NCI-H146 treated with DMSO at 0.1 percent for 48 hours (cell line): ENCODE results near the gene CNTNAP4.

Experiments
- DNase-seq: peaks from one replicate; lab custom pipeline; 2025; ENCODE audit not compliant: unreplicated experiment; lab: John Stamatoyannopoulos, UW

CNTNAP4 gene

GRCh38 chr16:76276745-76277438 lies at the start of gene CNTNAP4:
Gene CNTNAP4, plus strand, starts transcription at chr16:76277401. Its CDS starts 262 bp downstream, at chr16:76277663.
- DNase-seq, result peak; percentile 40

GRCh38 chr16:76228546-76229146 lies 48.6 kb upstream of the CNTNAP4 start:
- no peak for DNase-seq

GRCh38 chr16:76232704-76233103 lies 44.5 kb upstream of the CNTNAP4 start:
- no peak for DNase-seq

GRCh38 chr16:76235025-76235424 lies 42.2 kb upstream of the CNTNAP4 start:
- peak; percentile 35 for DNase-seq

- peak; percentile 55 for DNase-seq
Measured at GRCh38 chr16:76235426-76235825, 41.8 kb upstream of the CNTNAP4 start.

GRCh38 chr16:76237471-76237870 lies 39.7 kb upstream of the CNTNAP4 start:
- DNase-seq, result no peak

- no peak for DNase-seq
Measured at GRCh38 chr16:76241755-76242154, 35.4 kb upstream of the CNTNAP4 start.

- no peak for DNase-seq
Measured at GRCh38 chr16:76243620-76244019, 33.6 kb upstream of the CNTNAP4 start.

GRCh38 chr16:76246587-76246986 lies 30.6 kb upstream of the CNTNAP4 start:
- DNase-seq, result no peak

GRCh38 chr16:76265434-76266045 lies 11.7 kb upstream of the CNTNAP4 start:
- no peak for DNase-seq

- no peak for DNase-seq
Measured at GRCh38 chr16:76268824-76269223, 8.4 kb upstream of the CNTNAP4 start.

- no peak for DNase-seq
Measured at GRCh38 chr16:76277460-76278030, 344 bp downstream of the CNTNAP4 start.

- DNase-seq, result peak; percentile 4
Measured at GRCh38 chr16:76278086-76278485, 885 bp downstream of the CNTNAP4 start.

GRCh38 chr16:76278980-76279379 lies 1.8 kb downstream of the CNTNAP4 start:
- DNase-seq, result peak; percentile 38

GRCh38 chr16:76280421-76281215 lies 3.4 kb downstream of the CNTNAP4 start:
- DNase-seq, result no peak

GRCh38 chr16:76287466-76287865 lies 10.3 kb downstream of the CNTNAP4 start:
- DNase-seq, result no peak

GRCh38 chr16:76292218-76292617 lies 15.0 kb downstream of the CNTNAP4 start:
- DNase-seq, result no peak

- no peak for DNase-seq
Measured at GRCh38 chr16:76293980-76294379, 16.8 kb downstream of the CNTNAP4 start.

GRCh38 chr16:76294396-76295214 lies 17.4 kb downstream of the CNTNAP4 start:
- no peak for DNase-seq

GRCh38 chr16:76297941-76298340 lies 20.7 kb downstream of the CNTNAP4 start:
- peak; percentile 24 for DNase-seq
